Activated T-helper 1 cell treated with anti-CD3 and anti-CD28 coated beads, Interleukin-12 subunit alpha, Interleukin-12 subunit beta, Interleukin-2, Interleukin-4 antibody, amounts not matched to agents 30 ng/mL and 10 ng/mL and 1 ng/mL, durations not matched to agents 14 hours and 24 hours and 36 hours (primary cell): Measurements from ENCODE around the gene SPATA45. TPM values are rescaled to one million over a fixed set of nuclear protein-coding genes. Genes with fewer than 3 reads are reported as not detected.

Source experiments
- DNase-seq: peaks from one replicate; pipeline ENCODE4 v3.0.0; 2021; ENCODE audit warnings: low spot score
- H3K27ac Mint-ChIP-seq: one replicate; pipeline ENCODE4 v1.8.0; 2021; ENCODE audit warnings: mild to moderate bottlenecking, mixed read lengths
- H3K27me3 Mint-ChIP-seq: one replicate; pipeline ENCODE4 v1.8.0; 2022; ENCODE audit warnings: mild to moderate bottlenecking, moderate library complexity, mixed read lengths; ENCODE audit not compliant: insufficient read depth
- H3K36me3 Mint-ChIP-seq: one replicate; pipeline ENCODE4 v1.8.0; 2021; ENCODE audit warnings: low read depth, mixed read lengths
- H3K4me1 Mint-ChIP-seq: one replicate; pipeline ENCODE4 v1.8.0; 2021; ENCODE audit warnings: low read depth, mixed read lengths
- H3K4me3 Mint-ChIP-seq: one replicate; pipeline ENCODE4 v1.8.0; 2021; ENCODE audit warnings: mild to moderate bottlenecking, moderate library complexity, mixed read lengths
- H3K9me3 Mint-ChIP-seq: one replicate; pipeline ENCODE4 v1.8.0; 2021; ENCODE audit warnings: mixed read lengths
- intact Hi-C: fragments of 100-400 bp; cut with micrococcal nuclease; formaldehyde crosslinking; loops from one replicate; pipeline ENCODE4 v1.15.1; 2024
- total RNA-seq: library from RNA; stranded (reverse); gene quantifications from 2 replicates; pipeline ENCODE4 v1.2.3, GENCODE V29; 2022

Gene SPATA45
- total RNA-seq, 1 donor from 2014 or later: not detected

GRCh38 chr1:212791261-212791675 lies 56.2 kb downstream of the SPATA45 start:
- Mint-ChIP-seq H3K36me3 (peaks cover 17% of the 10 kb centered on the region), H3K9me3 (peaks cover 4% of the 10 kb centered on the region), H3K4me3 (peak overlapping the region; percentile 99), H3K4me1 (peaks cover 30% of the 10 kb centered on the region), H3K27me3 (no peaks in the 10 kb centered on the region), H3K27ac (peak overlapping the region; percentile 98)
- intact Hi-C loops: loop anchor here (1.0 to 10.0 kb wide), 12 partner anchors 21 to 1116 kb away; partner anchors contain the start of genes ANGEL2, ATF3, DTL and FLVCR1
- DNase-seq: no peak

GRCh38 chr1:212785871-212786270 lies 61.6 kb downstream of the SPATA45 start:
- Mint-ChIP-seq H3K4me3 (no peak overlapping the region), H3K27me3 (no peaks in the 10 kb centered on the region), H3K27ac (no peak overlapping the region), H3K36me3 (peaks cover 27% of the 10 kb centered on the region), H3K9me3 (no peaks in the 10 kb centered on the region), H3K4me1 (peaks cover 15% of the 10 kb centered on the region)
- intact Hi-C loops: no loop called here
- DNase-seq: no peak

- Mint-ChIP-seq H3K9me3 (no peaks in the 10 kb centered on the region), H3K27ac (peak overlapping the region; percentile 2), H3K4me3 (no peak overlapping the region), H3K36me3 (peaks cover 27% of the 10 kb centered on the region), H3K27me3 (no peaks in the 10 kb centered on the region), H3K4me1 (peaks cover 9% of the 10 kb centered on the region)
- intact Hi-C loops: loop anchor here (2.0 to 5.0 kb wide), 3 partner anchors 15 to 327 kb away; partner anchors contain the start of gene ATF3
- no peak for DNase-seq
Observed at GRCh38 chr1:212783976-212784375, 63.5 kb downstream of the SPATA45 start.

- no peak overlapping the region for H3K27ac Mint-ChIP-seq
- no peak for DNase-seq
- peaks cover 32% of the 10 kb centered on the region for H3K36me3 Mint-ChIP-seq
- peaks cover 4% of the 10 kb centered on the region for H3K4me1 Mint-ChIP-seq
- intact Hi-C loops: loop anchor here (1.0 to 5.0 kb wide), 8 partner anchors 14 to 325 kb away; partner anchors contain the start of genes ATF3 and BATF3
- H3K27me3 Mint-ChIP-seq: no peaks in the 10 kb centered on the region
- H3K4me3 Mint-ChIP-seq: no peak overlapping the region
- no peaks in the 10 kb centered on the region for H3K9me3 Mint-ChIP-seq
Observed at GRCh38 chr1:212782422-212783154, 64.9 kb downstream of the SPATA45 start.

GRCh38 chr1:212781225-212781624 lies 66.2 kb downstream of the SPATA45 start:
- no peak overlapping the region for H3K27ac Mint-ChIP-seq
- H3K27me3 Mint-ChIP-seq: no peaks in the 10 kb centered on the region
- intact Hi-C loops: loop anchor here (5.0 kb wide), 1 partner anchor 324 kb away; no protein-coding TSS in a partner anchor
- no peaks in the 10 kb centered on the region for H3K9me3 Mint-ChIP-seq
- H3K4me3 Mint-ChIP-seq: no peak overlapping the region
- DNase-seq: no peak
- peaks cover 4% of the 10 kb centered on the region for H3K4me1 Mint-ChIP-seq
- peaks cover 26% of the 10 kb centered on the region for H3K36me3 Mint-ChIP-seq

GRCh38 chr1:212780759-212781158 lies 66.7 kb downstream of the SPATA45 start:
- peaks cover 24% of the 10 kb centered on the region for H3K36me3 Mint-ChIP-seq
- no peak for DNase-seq
- H3K4me3 Mint-ChIP-seq: no peak overlapping the region
- H3K27ac Mint-ChIP-seq: no peak overlapping the region
- H3K4me1 Mint-ChIP-seq: peaks cover 4% of the 10 kb centered on the region
- intact Hi-C loops: loop anchor here (5.0 kb wide), 1 partner anchor 323 kb away; no protein-coding TSS in a partner anchor
- H3K27me3 Mint-ChIP-seq: no peaks in the 10 kb centered on the region
- no peaks in the 10 kb centered on the region for H3K9me3 Mint-ChIP-seq

Other genes starting within 250 kb of the SPATA45 start
- gene ATF3, start 238.9 kb downstream of the SPATA45 start, total RNA-seq: 23.0 and 23.3 TPM in 2 replicates
- 89.8 and 94.9 TPM in 2 replicates for gene BATF3, start 147.8 kb downstream of the SPATA45 start, total RNA-seq
- gene NSL1, start 55.9 kb downstream of the SPATA45 start, total RNA-seq: 40.2 and 44.7 TPM in 2 replicates
- gene TATDN3, start 55.8 kb downstream of the SPATA45 start, total RNA-seq: 14.4 and 18.5 TPM in 2 replicates
- gene FLVCR1, start 10.6 kb upstream of the SPATA45 start, total RNA-seq: 18.5 and 18.7 TPM in 2 replicates
- 0.10 and 0.39 TPM in 2 replicates for gene VASH2, start 102.9 kb upstream of the SPATA45 start, total RNA-seq
- 44.2 and 46.1 TPM in 2 replicates for gene ANGEL2, start 168.2 kb upstream of the SPATA45 start, total RNA-seq
- 7.2 and 7.5 TPM in 2 replicates for gene RPS6KC1, start 203.6 kb upstream of the SPATA45 start, total RNA-seq